Cardiac fibroblast (primary cell): ENCODE measurements around the gene MATN1.

ENCODE experiments used
- DNase-seq, 2 donors: peaks; one replicate each; pipeline versions ENCODE4 v3.0.0 to v3.0.0-alpha.2; 2010; ENCODE audit warnings: low read depth in 2 of 2
- H3K4me3 ChIP-seq, 2 donors: replicated peaks in 1 of 2; 1 replicate in 1 of 2; 2 replicates in 1 of 2; pipeline ENCODE4 v1.5.1; 2011; ENCODE audit warnings: low read depth in 2 of 2, low read length in 2 of 2, mild to moderate bottlenecking in 2 of 2, moderate library complexity in 1 of 2
- TF ChIP-seq, protein P1 (sequence below): IDR thresholded peaks from one replicate; pipeline ENCODE4 v1.5.1; 2011; ENCODE audit warnings: low read depth, mild to moderate bottlenecking, low read length, inconsistent platforms

Gene MATN1

DNA sequence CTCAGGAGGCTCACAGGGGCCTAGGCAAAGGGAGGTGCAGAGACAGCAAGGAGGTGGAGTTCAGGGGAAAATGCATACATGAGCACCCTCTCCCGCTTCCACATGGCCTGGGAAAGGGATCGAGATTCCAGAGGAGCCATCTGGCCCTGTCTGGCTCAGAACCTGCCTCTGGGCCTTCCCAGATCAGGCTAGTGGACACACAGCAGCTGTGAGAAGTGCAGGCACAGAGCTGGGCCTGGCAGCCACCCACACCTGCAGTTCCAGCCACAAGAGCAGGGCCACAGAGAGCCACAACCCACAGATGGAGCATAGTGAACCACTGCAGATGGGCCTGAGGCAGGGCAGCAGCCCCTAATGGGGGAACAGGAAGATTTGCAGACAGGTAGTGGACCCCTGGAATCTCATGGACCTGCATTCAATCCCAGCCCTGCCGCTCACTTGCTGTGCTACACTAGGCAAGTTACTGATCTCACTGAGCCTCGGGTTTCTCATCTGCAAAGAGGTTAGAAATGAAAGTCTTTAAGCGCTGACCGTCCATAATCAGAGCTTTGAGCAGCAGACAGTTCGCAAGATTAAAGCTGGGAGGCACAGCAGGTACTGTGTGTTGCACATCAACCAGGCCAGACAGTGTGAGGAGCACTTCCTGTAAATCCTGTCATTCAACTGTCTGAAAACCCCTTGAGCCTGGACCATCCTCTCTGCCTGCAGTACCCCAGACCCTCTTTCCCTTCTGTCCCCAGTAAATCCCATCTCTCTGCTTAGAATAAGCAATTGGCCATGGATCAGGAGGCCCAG is 58.0 kb downstream of the MATN1 start:
- no peak for DNase-seq
- TF ChIP-seq, protein P1, sequence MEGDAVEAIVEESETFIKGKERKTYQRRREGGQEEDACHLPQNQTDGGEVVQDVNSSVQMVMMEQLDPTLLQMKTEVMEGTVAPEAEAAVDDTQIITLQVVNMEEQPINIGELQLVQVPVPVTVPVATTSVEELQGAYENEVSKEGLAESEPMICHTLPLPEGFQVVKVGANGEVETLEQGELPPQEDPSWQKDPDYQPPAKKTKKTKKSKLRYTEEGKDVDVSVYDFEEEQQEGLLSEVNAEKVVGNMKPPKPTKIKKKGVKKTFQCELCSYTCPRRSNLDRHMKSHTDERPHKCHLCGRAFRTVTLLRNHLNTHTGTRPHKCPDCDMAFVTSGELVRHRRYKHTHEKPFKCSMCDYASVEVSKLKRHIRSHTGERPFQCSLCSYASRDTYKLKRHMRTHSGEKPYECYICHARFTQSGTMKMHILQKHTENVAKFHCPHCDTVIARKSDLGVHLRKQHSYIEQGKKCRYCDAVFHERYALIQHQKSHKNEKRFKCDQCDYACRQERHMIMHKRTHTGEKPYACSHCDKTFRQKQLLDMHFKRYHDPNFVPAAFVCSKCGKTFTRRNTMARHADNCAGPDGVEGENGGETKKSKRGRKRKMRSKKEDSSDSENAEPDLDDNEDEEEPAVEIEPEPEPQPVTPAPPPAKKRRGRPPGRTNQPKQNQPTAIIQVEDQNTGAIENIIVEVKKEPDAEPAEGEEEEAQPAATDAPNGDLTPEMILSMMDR = no peak
- H3K4me3 ChIP-seq = no peak overlapping the region

DNA sequence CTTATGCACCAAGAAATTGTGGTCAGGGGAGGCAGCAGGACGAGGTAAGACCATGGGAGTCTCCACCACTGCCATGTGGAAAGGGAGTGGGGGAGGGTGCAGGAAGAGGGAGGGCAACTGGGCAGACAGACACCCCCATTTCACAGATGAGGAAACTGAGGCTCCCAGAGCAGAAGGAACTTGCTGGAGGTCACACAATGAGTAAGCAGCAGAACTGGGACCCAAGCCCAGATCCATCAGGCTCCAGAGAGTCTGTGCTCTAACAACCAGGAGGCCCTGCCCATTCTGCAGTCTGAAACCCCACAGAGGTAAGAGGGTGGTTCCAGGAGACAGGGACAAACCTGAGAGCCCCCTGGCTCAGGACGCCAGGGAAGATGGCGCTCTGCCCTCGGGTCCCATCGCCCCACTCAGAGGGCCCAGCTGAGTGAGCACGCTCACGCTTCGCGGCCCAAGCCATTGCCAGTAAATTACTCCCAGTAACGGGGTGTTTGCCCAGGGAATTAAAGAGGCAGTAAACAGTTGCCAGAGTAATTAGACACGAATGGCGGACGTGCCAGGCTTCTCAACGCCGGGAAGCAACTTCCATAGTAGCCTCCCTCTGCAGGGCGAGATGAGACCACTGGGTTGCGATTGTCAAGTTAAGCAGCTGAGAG is 59.2 kb downstream of the MATN1 start:
- TF ChIP-seq, protein P1 = no peak
- no peak overlapping the region for H3K4me3 ChIP-seq
- no peak for DNase-seq

DNA sequence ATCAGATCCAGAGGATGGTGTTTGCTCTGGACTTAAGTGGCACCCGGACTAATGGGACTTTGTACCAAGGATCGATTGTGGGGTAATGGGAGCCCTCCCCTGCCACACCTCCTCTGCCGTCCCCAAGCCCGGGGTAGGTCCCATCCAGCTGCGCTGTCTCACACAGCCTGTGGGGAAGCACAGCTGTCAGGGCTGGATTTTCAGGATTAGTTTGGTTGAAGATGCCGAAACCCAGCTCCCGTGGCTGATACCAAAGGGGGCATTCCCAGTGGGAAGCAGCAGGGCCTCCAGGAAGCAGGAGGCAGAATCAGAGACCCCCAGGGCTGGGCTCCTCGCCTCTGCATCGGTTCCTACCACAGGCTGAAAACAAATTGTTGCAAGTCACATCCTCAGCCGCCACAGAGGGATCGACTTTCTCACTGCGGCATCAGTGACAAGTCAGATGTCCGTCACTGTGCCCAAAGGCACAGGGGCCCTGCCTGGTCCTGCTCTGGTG is 59.7 kb downstream of the MATN1 start:
- H3K4me3 ChIP-seq = no peak overlapping the region
- no peak for DNase-seq
- TF ChIP-seq, protein P1 = no peak

DNA sequence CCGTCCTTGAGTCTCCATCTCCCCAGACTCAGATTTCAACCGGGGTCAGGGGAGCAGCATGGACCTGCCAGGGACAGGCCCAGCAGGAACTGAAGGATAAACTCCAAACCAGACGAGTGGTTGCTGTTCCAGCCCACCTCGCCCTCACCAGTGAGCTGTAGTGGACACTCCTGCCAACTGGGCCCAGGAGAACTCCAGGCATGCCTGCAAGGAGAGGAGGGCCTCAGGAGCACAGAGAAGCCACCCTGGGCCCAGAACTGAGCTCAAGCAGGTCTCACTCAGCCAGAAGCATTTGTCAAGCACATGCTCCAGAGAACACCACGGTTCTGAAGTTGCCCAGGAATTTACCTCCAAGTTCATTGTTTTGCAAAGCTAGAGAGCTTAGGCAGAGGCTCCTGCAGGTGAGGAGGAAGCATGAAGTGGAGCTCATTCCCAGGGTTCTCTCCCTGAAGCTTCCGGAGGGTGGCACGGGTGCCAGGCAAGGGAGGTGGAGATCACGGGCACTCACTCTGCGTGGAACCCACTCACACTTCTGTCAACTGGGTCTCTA is 61.0 kb downstream of the MATN1 start:
- TF ChIP-seq, protein P1 = no peak
- H3K4me3 ChIP-seq = no peak overlapping the region
- DNase-seq = no peak

- H3K4me3 ChIP-seq = no peak overlapping the region
- TF ChIP-seq, protein P1 = no peak
- DNase-seq = no peak
Measured at GRCh38 chr1:30661311-30661710, 62.1 kb downstream of the MATN1 start.
